Middle frontal gyrus (tissue), 1 donor: ENCODE data around the gene METTL8.
"Not testable (repeated sequence)": the region's sequence is repeated elsewhere in the genome, so short reads cannot be mapped to it uniquely, and the experiment has no call there.

ENCODE experiments used
- DNase-seq: peaks from one replicate; pipeline ENCODE4 v3.0.0-alpha.2; 2015; ENCODE audit warnings: low spot score; ENCODE audit errors: extremely low spot score

Gene METTL8

GRCh38 chr2:171402906-171403580 is 30.7 kb downstream of the METTL8 start:
- no peak for DNase-seq

GRCh38 chr2:171401947-171402346 is 31.8 kb downstream of the METTL8 start:
- DNase-seq, result no peak

- DNase-seq, result no peak
Measured at GRCh38 chr2:171400395-171400794, 33.4 kb downstream of the METTL8 start.

GRCh38 chr2:171399292-171399691 is 34.5 kb downstream of the METTL8 start:
- no peak for DNase-seq

- no peak for DNase-seq
Measured at GRCh38 chr2:171394164-171394740, 39.5 kb downstream of the METTL8 start.

GRCh38 chr2:171393487-171393886 is 40.3 kb downstream of the METTL8 start:
- no peak for DNase-seq

GRCh38 chr2:171391532-171391931 is 42.3 kb downstream of the METTL8 start:
- DNase-seq, result no peak

- no peak for DNase-seq
Measured at GRCh38 chr2:171390941-171391516, 42.8 kb downstream of the METTL8 start.

GRCh38 chr2:171389780-171390179 is 44.0 kb downstream of the METTL8 start:
- DNase-seq, result no peak

GRCh38 chr2:171389325-171389724 is 44.5 kb downstream of the METTL8 start:
- DNase-seq, result no peak

GRCh38 chr2:171387052-171387451 is 46.7 kb downstream of the METTL8 start:
- DNase-seq, result no peak

- DNase-seq, result no peak
Measured at GRCh38 chr2:171386627-171387026, 47.2 kb downstream of the METTL8 start.

- no peak for DNase-seq
Measured at GRCh38 chr2:171383134-171383533, 50.7 kb downstream of the METTL8 start.

- not testable (repeated sequence) for DNase-seq
Measured at GRCh38 chr2:171382175-171382574, 51.6 kb downstream of the METTL8 start.

- not testable (repeated sequence) for DNase-seq
Measured at GRCh38 chr2:171377852-171378251, 55.9 kb downstream of the METTL8 start.

- DNase-seq, result no peak
Measured at GRCh38 chr2:171367692-171368091, 66.1 kb downstream of the METTL8 start.

GRCh38 chr2:171365778-171366177 is 68.0 kb downstream of the METTL8 start:
- DNase-seq, result no peak

GRCh38 chr2:171365232-171365631 is 68.6 kb downstream of the METTL8 start:
- no peak for DNase-seq

- no peak for DNase-seq
Measured at GRCh38 chr2:171362396-171362795, 71.4 kb downstream of the METTL8 start.

GRCh38 chr2:171360905-171361304 is 72.9 kb downstream of the METTL8 start:
- DNase-seq, result no peak

GRCh38 chr2:171353746-171354145 is 80.0 kb downstream of the METTL8 start:
- not testable (repeated sequence) for DNase-seq

GRCh38 chr2:171348056-171348455 is 85.7 kb downstream of the METTL8 start:
- DNase-seq, result no peak

- no peak for DNase-seq
Measured at GRCh38 chr2:171347591-171348032, 86.2 kb downstream of the METTL8 start.
